GM12878 (cell line): ENCODE measurements around the gene SNAI1. TPM values are rescaled to one million over a fixed set of nuclear protein-coding genes. Genes with fewer than 3 reads are reported as not detected.

Experiments used
- ATAC-seq: fragments of 200-7000 bp; cut with Tn5 transposase; 3 replicates; pipeline ENCODE4 v1.9.1; 2020; ENCODE audit warnings: mild to moderate bottlenecking, moderate library complexity
- BruUV-seq: library from RNA; stranded (reverse); fragments of 400-500 nt; replicated peaks from 2 replicates; lab custom pipeline; 2021; lab: Mats Ljungman, UMichigan
- CTCF ChIA-PET: fragments of 300-600 bp; sonication (Branson Sonifier 250); formaldehyde crosslinking; extraction: SDS; loops from one replicate; lab custom pipeline; 2021; ENCODE audit warnings: inconsistent platforms; lab: Yijun Ruan, JAX
- POLR2A ChIA-PET: fragments of 350-600 bp; formaldehyde crosslinking; extraction: SDS; loops from one replicate; lab custom pipeline; 2021; ENCODE audit warnings: inconsistent platforms; lab: Charles Lee
- RAD21 ChIA-PET: fragments of 300-600 bp; sonication (Branson Sonifier 250); formaldehyde crosslinking; loops from one replicate; lab custom pipeline; 2023; ENCODE audit warnings: antibody characterized with exemption; ENCODE audit not compliant: unreplicated experiment; lab: Charles Lee
- SMC1A ChIA-PET: fragments of 300-600 bp; sonication (Branson Sonifier 250); formaldehyde crosslinking; loops from one replicate; lab custom pipeline; 2023; ENCODE audit not compliant: unreplicated experiment, uncharacterized antibody; lab: Charles Lee
- DNase-seq: peaks from one replicate; pipeline ENCODE4 v3.0.0-alpha.2; 2011; ENCODE audit warnings: low read depth, low spot score
- FAIRE-seq: peaks from 3 replicates; lab custom pipeline; 2011; peaks lifted over from hg19 to GRCh38; lab: Jason Lieb, UNC
- H2AFZ ChIP-seq: 2 replicates; pipeline ENCODE4 v1.6.0; 2011; ENCODE audit warnings: low read depth, low read length, control low read depth; ENCODE audit not compliant: control insufficient read depth
- H3K27ac ChIP-seq: 2 replicates; pipeline ENCODE4 v1.5.1; 2011; ENCODE audit warnings: control low read depth; ENCODE audit not compliant: control insufficient read depth, insufficient read depth
- H3K27me3 ChIP-seq, 2 experiments: replicated peaks in 1 of 2; 2 replicates each; pipeline versions ENCODE4 v1.6.0 to v1.6.1; 2011; ENCODE audit warnings: low read length in 1 of 2; ENCODE audit not compliant: control insufficient read depth in 2 of 2, insufficient read depth in 2 of 2
- H3K36me3 ChIP-seq, 2 experiments: 2 replicates each; pipeline ENCODE4 v1.5.1; 2011; ENCODE audit warnings: low read length in 1 of 2; ENCODE audit not compliant: control insufficient read depth in 2 of 2, insufficient read depth in 2 of 2
- H3K4me1 ChIP-seq: 2 replicates; pipeline ENCODE4 v1.6.1; 2011; ENCODE audit warnings: mild to moderate bottlenecking, low read length, moderate library complexity, mixed read lengths; ENCODE audit not compliant: control insufficient read depth, insufficient read depth
- H3K4me2 ChIP-seq: 2 replicates; pipeline ENCODE4 v1.6.0; 2011; ENCODE audit warnings: control low read depth; ENCODE audit not compliant: control insufficient read depth, insufficient read depth
- H3K4me3 ChIP-seq: fragments of 200-600 bp; sonication (generic); 2 replicates; pipeline ENCODE4 v1.5.1; 2016
- H3K79me2 ChIP-seq: 2 replicates; pipeline ENCODE4 v1.6.0; 2011; ENCODE audit warnings: low read length; ENCODE audit not compliant: control insufficient read depth, insufficient read depth
- H3K9ac ChIP-seq: 2 replicates; pipeline ENCODE4 v1.8.0; 2011; ENCODE audit warnings: low read length, control low read depth, mixed read lengths; ENCODE audit not compliant: control insufficient read depth, insufficient read depth
- H3K9me3 ChIP-seq: replicated peaks from 3 replicates; pipeline ENCODE4 v1.5.1; 2011; ENCODE audit warnings: mild to moderate bottlenecking, low read length; ENCODE audit not compliant: control insufficient read depth, insufficient read depth
- H4K20me1 ChIP-seq: 2 replicates; pipeline ENCODE4 v1.6.0; 2011; ENCODE audit not compliant: control insufficient read depth, insufficient read depth
- ATF7 ChIP-seq: fragments of 450-650 bp; IDR thresholded peaks from 2 replicates; pipeline ENCODE4 v1.6.1; 2016; ENCODE audit warnings: low read depth, mild to moderate bottlenecking
- CBX5 ChIP-seq: sonication (generic); IDR thresholded peaks from 2 replicates; pipeline ENCODE4 v1.6.1; 2016; ENCODE audit warnings: low read depth, moderate library complexity, mild to moderate bottlenecking, inconsistent platforms
- GABPA ChIP-seq: IDR thresholded peaks from 2 replicates; pipeline ENCODE4 v1.6.1; 2014; ENCODE audit warnings: antibody characterized with exemption, low read depth, mild to moderate bottlenecking, inconsistent platforms
- HDAC2 ChIP-seq: fragments of 200-600 bp; sonication (generic); IDR thresholded peaks from 2 replicates; pipeline ENCODE4 v1.6.1; 2017
- MEF2B ChIP-seq: fragments of 450-650 bp; IDR thresholded peaks from 2 replicates; pipeline ENCODE4 v1.6.1; 2018; ENCODE audit warnings: mild to moderate bottlenecking, moderate library complexity; ENCODE audit not compliant: partially characterized antibody, poor library complexity, severe bottlenecking
- NFXL1 ChIP-seq: fragments of 450-650 bp; IDR thresholded peaks from 2 replicates; pipeline ENCODE4 v1.6.1; 2017; ENCODE audit warnings: antibody characterized with exemption, mild to moderate bottlenecking, borderline replicate concordance
- NR2C1 ChIP-seq: fragments of 450-650 bp; IDR thresholded peaks from 2 replicates; pipeline ENCODE4 v1.6.1; 2017; ENCODE audit warnings: antibody characterized with exemption, mild to moderate bottlenecking, moderate library complexity
- POLR2AphosphoS5 ChIP-seq: IDR thresholded peaks from 2 replicates; pipeline ENCODE4 v1.6.1; 2011; ENCODE audit warnings: mild to moderate bottlenecking, low read length, inconsistent platforms
- RAD21 ChIP-seq: IDR thresholded peaks from 2 replicates; pipeline ENCODE4 v1.6.1; 2011; ENCODE audit warnings: mild to moderate bottlenecking, low read depth, low read length, moderate library complexity; ENCODE audit not compliant: insufficient read depth
- SIN3A ChIP-seq: IDR thresholded peaks from 2 replicates; pipeline ENCODE4 v1.6.1; 2012; ENCODE audit warnings: low read depth, low read length, improper control_type of control experiment
- SMARCA5 ChIP-seq: fragments of 450-650 bp; IDR thresholded peaks from 2 replicates; pipeline ENCODE4 v1.6.1; 2017; ENCODE audit warnings: mild to moderate bottlenecking
- SREBF1 ChIP-seq: IDR thresholded peaks from 2 replicates; pipeline ENCODE4 v1.6.1; 2012; ENCODE audit warnings: mild to moderate bottlenecking, low read length
- STAT1 ChIP-seq: fragments of 450-650 bp; conservative IDR thresholded peaks from 2 replicates; pipeline ENCODE4 v1.6.1; 2014; ENCODE audit warnings: antibody characterized with exemption, mild to moderate bottlenecking
- STAT3 ChIP-seq: IDR thresholded peaks from 2 replicates; pipeline ENCODE4 v1.6.1; 2011; ENCODE audit warnings: low read depth, low read length, improper control_type of control experiment
- TAF1 ChIP-seq: IDR thresholded peaks from 2 replicates; pipeline ENCODE4 v1.6.1; 2011; ENCODE audit warnings: mild to moderate bottlenecking, low read depth, low read length, borderline replicate concordance
- TBL1XR1 ChIP-seq: IDR thresholded peaks from 2 replicates; pipeline ENCODE4 v1.6.1; 2012; ENCODE audit warnings: low read depth, low read length, improper control_type of control experiment
- WRNIP1 ChIP-seq: IDR thresholded peaks from 2 replicates; pipeline ENCODE4 v1.6.1; 2011; ENCODE audit warnings: low read depth, low read length, improper control_type of control experiment, borderline replicate concordance
- YY1 ChIP-seq: IDR thresholded peaks from 2 replicates; pipeline ENCODE4 v1.6.1; 2011; ENCODE audit warnings: low read depth, mild to moderate bottlenecking, low read length
- WGBS: methylation state at CpG from one replicate; pipeline ENCODE4 v1.1.6; 2016; ENCODE audit warnings: low lambda C conversion rate; ENCODE audit not compliant: insufficient replicate concordance, insufficient coverage; ENCODE audit errors: missing lambda C conversion rate; 5-methylcytosine and 5-hydroxymethylcytosine counted together
- in situ Hi-C: fragments of 300-500 bp; cut with MboI; formaldehyde crosslinking; loops from 9 replicates; pipeline ENCODE4 v1.14.3; 2018; ENCODE audit warnings: mixed read lengths
- intact Hi-C: fragments of 100-400 bp; cut with micrococcal nuclease; formaldehyde crosslinking; loops from one replicate; pipeline ENCODE4 v1.14.2; 2022; ENCODE audit not compliant: unreplicated experiment
- polyA plus RNA-seq, 11 experiments: library from polyadenylated mRNA; depleted of rRNA in 4 of 11; unstranded in 6 of 11; stranded (reverse) in 5 of 11; fragments of >200 nt; fragmentation: Nextera tagmentation in 4 of 11; fragmentation: Illumina TruSeq in 1 of 11; extraction: Ambion mirVana in 4 of 11; extraction: Trizol in 1 of 11; gene quantifications; 1 replicate in 1 of 11; 2 replicates in 10 of 11; pipeline versions ENCODE4 v1.2.1 to v1.2.3, GENCODE V29; 2011 to 2016; ENCODE audit warnings: inconsistent platforms in 2 of 11, missing spikeins in 2 of 11, low read depth in 1 of 11
- total RNA-seq, 4 experiments: library from RNA; depleted of rRNA in 3 of 4; stranded (reverse); fragments of >200 nt in 3 of 4; fragmentation: Illumina TruSeq in 1 of 4; extraction: Trizol in 1 of 4; gene quantifications; 2 replicates each; pipeline versions ENCODE4 v1.2.1 to v1.2.3, GENCODE V29; 2013 to 2021
- TF ChIP-seq, protein P1 (sequence below): IDR thresholded peaks from 2 replicates; pipeline ENCODE4 v1.6.1; 2011; ENCODE audit warnings: mild to moderate bottlenecking, low read depth, low read length, moderate library complexity; ENCODE audit not compliant: insufficient replicate concordance
- TF ChIP-seq, protein P2 (sequence below): IDR thresholded peaks from 2 replicates; pipeline ENCODE4 v1.6.1; 2012; ENCODE audit warnings: low read length, inconsistent platforms

SNAI1 gene
- total and polyA plus RNA-seq, 10 of the 15 experiments (the other 5 are each of a cell fraction or from before 2014, with no cell fraction given) = 0.11 to 0.79 (median 0.24) TPM; not detected in 2

DNA sequence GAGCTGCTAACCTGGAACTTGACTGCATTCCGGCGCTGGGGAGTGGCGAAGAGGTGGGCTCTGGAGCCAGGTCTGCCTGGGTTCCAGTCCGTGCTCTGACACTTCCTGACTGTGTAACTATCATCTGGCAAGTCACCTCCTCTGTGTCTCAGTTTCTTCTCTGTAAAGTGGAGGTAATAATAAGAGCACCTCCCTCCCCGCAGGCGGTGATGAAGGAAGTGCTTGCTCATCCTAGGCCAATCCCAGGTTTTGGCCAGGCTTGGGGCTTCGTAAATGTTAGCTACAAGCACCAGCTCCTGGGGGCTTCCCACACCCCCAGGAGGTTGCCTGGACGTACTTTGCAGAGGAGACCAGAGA lies 32.8 kb downstream of the SNAI1 start:
- H3K4me1 ChIP-seq = peaks cover 10% of the 10 kb centered on the region
- ChIA-PET POLR2A (interaction anchor here (1.4 kb wide), 1 partner anchor 16 kb away, joined by 3 read pairs; no protein-coding TSS in a partner anchor), CTCF (no interaction called here), RAD21 (no interaction called here)
- intact Hi-C loops = no loop called here
- TF ChIP-seq STAT3 = no peak
- TF ChIP-seq TAF1 = no peak
- TF ChIP-seq MEF2B = no peak
- no peak for TF ChIP-seq NR2C1
- TF ChIP-seq SMARCA5 = no peak
- no peak for TF ChIP-seq ATF7
- TF ChIP-seq WRNIP1 = no peak
- TF ChIP-seq YY1 = no peak
- no peak for TF ChIP-seq RAD21
- no peak for TF ChIP-seq STAT1
- no peak for TF ChIP-seq SIN3A
- TF ChIP-seq TBL1XR1 = no peak
- TF ChIP-seq, protein P1, sequence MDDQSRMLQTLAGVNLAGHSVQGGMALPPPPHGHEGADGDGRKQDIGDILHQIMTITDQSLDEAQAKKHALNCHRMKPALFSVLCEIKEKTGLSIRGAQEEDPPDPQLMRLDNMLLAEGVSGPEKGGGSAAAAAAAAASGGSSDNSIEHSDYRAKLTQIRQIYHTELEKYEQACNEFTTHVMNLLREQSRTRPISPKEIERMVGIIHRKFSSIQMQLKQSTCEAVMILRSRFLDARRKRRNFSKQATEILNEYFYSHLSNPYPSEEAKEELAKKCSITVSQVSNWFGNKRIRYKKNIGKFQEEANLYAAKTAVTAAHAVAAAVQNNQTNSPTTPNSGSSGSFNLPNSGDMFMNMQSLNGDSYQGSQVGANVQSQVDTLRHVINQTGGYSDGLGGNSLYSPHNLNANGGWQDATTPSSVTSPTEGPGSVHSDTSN = no peak
- no peak for TF ChIP-seq CBX5
- TF ChIP-seq GABPA = no peak
- TF ChIP-seq HDAC2 = no peak
- no peak for TF ChIP-seq POLR2AphosphoS5
- no peak for TF ChIP-seq SREBF1
- no peak for TF ChIP-seq NFXL1
- TF ChIP-seq, protein P2, sequence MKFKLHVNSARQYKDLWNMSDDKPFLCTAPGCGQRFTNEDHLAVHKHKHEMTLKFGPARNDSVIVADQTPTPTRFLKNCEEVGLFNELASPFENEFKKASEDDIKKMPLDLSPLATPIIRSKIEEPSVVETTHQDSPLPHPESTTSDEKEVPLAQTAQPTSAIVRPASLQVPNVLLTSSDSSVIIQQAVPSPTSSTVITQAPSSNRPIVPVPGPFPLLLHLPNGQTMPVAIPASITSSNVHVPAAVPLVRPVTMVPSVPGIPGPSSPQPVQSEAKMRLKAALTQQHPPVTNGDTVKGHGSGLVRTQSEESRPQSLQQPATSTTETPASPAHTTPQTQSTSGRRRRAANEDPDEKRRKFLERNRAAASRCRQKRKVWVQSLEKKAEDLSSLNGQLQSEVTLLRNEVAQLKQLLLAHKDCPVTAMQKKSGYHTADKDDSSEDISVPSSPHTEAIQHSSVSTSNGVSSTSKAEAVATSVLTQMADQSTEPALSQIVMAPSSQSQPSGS = no peak
- TF ChIP-seq, all 136 proteins: peak for 0
- 51% methylated on average over 8 of the region's 8 CpGs for WGBS
- Histone ChIP-seq H2AFZ (no peak overlapping the region), H3K9ac (no peak overlapping the region), H3K4me3 (no peak overlapping the region), H3K27ac (no peak overlapping the region), H4K20me1 (no peaks in the 10 kb centered on the region), H3K4me2 (no peak overlapping the region), H3K27me3 (no peaks in the 10 kb centered on the region), H3K9me3 (no peaks in the 10 kb centered on the region), H3K36me3 (no peaks in the 10 kb centered on the region), H3K79me2 (no peaks in the 10 kb centered on the region)
- no TSS peak for BruUV-seq
- FAIRE-seq (no peak), ATAC-seq (no peak), DNase-seq (no peak)
- in situ Hi-C loops = no loop called here
- SMC1A ChIA-PET = no interaction called here
